GM12864 (cell line): ENCODE results near the gene UMAD1.

ENCODE experiments used
- DNase-seq: peaks from one replicate; pipeline ENCODE4 v3.0.0-alpha.2; 2011; ENCODE audit warnings: low read depth
- H3K4me3 ChIP-seq: 2 replicates; pipeline ENCODE4 v1.5.1; 2011; ENCODE audit warnings: mild to moderate bottlenecking, low read depth, low read length, control low read depth
- TF ChIP-seq, protein P1 (sequence below): IDR thresholded peaks from 2 replicates; pipeline ENCODE4 v1.5.1; 2011; ENCODE audit warnings: low read depth, mild to moderate bottlenecking, moderate library complexity, low read length, control low read depth, inconsistent platforms; ENCODE audit errors: missing control alignments

UMAD1 gene

DNA sequence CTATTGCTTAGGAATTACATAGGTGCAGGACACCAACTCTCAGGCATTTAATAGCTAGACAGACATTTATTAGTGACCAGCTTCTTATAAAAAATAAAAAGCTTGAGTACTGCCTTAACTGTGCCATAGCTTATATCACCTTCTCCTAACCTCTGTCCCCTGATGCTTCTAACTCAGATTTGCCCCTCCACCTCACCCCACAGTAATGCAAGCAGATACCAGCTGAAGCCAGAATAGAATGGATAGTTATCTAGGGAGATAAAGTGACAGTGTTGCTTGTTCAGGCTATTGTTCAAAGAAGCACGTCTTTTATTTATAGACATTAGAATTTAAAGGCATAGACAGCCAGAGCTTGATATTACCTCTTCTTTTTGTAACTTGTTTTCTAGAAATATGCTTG is 228.5 kb downstream of the UMAD1 start:
- no peak for DNase-seq
- TF ChIP-seq, protein P1, sequence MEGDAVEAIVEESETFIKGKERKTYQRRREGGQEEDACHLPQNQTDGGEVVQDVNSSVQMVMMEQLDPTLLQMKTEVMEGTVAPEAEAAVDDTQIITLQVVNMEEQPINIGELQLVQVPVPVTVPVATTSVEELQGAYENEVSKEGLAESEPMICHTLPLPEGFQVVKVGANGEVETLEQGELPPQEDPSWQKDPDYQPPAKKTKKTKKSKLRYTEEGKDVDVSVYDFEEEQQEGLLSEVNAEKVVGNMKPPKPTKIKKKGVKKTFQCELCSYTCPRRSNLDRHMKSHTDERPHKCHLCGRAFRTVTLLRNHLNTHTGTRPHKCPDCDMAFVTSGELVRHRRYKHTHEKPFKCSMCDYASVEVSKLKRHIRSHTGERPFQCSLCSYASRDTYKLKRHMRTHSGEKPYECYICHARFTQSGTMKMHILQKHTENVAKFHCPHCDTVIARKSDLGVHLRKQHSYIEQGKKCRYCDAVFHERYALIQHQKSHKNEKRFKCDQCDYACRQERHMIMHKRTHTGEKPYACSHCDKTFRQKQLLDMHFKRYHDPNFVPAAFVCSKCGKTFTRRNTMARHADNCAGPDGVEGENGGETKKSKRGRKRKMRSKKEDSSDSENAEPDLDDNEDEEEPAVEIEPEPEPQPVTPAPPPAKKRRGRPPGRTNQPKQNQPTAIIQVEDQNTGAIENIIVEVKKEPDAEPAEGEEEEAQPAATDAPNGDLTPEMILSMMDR: no peak
- no peak overlapping the region for H3K4me3 ChIP-seq

DNA sequence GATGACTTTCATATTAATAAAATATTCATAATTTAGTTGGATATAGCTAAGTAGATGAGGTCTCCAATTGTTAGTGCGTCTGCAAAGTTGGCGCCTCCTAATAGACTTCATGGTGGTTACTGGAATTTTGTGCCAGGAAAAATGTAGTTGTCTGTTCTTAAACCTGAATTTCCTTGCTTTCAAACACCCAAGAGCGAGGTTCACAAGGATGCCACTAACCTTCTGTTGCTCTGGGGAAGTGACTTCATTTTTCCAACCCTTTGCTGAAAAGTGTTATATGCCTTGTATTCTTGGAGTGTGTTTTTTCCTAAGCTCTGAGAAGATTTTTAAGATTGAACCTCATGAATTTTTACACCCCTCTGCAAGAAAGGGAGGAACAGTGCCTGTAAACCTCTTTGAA is 229.1 kb downstream of the UMAD1 start:
- no peak overlapping the region for H3K4me3 ChIP-seq
- no peak for DNase-seq
- TF ChIP-seq, protein P1: no peak

DNA sequence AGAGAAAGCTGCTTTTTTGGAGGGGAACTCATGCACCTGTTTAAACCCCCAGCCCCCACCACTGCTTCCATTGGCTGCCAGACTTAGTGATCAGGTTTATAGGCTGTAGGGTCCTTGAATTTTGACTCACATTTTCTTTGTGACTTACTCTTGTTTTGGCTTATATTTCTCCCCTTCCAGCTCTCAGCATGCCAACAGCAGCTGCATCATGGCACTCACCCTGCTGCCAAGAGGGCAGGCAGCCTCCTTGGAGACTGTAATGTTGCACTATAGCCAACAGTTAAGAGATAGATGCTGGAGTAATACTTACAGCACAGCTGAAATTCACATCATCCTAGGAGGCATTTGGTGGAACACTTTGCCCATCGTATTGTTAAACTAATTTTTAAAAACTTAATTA is 230.0 kb downstream of the UMAD1 start:
- TF ChIP-seq, protein P1: no peak
- DNase-seq: no peak

DNA sequence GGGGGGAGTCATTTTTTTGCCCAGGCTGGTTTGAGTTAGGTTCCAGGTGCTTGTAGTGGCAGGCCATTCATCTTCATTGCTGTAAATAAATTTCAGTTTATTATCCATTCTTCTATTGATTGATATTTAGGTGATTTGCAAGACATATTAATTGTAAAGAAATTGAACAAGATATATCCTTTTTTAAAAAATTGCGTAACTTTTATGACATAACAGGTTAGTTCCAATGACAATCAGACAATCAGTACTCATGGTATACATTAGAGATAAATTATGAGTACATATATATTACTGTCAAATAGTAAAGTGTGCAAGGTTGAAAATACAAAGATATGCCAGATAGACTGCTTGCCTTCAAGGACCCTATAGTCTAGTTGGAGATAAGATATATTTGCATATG is 235.9 kb downstream of the UMAD1 start:
- H3K4me3 ChIP-seq: no peak overlapping the region
- TF ChIP-seq, protein P1: no peak
- DNase-seq: no peak

More for the DNA sequence above, 230.0 kb downstream of the UMAD1 start:
- no peak overlapping the region for H3K4me3 ChIP-seq

DNA sequence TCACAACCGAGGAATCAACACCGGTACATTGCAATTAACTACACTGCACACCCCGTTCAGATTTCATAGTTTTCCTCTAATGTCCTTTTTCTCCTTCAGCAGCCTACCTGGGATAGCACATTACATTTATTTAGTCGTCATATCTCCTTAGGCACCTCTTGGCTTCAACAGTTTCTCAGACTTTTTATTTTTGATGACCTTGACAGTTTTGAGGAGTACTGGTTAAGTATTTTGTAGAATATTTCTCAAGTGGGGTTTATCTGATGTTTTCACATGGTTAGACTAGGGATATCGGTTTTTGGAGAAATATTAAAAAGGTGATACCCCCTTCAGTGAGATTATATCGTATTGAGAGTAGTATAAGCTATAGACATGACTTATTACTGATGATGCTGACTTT is 241.0 kb downstream of the UMAD1 start:
- H3K4me3 ChIP-seq: no peak overlapping the region
- TF ChIP-seq, protein P1: no peak
- DNase-seq: no peak

DNA sequence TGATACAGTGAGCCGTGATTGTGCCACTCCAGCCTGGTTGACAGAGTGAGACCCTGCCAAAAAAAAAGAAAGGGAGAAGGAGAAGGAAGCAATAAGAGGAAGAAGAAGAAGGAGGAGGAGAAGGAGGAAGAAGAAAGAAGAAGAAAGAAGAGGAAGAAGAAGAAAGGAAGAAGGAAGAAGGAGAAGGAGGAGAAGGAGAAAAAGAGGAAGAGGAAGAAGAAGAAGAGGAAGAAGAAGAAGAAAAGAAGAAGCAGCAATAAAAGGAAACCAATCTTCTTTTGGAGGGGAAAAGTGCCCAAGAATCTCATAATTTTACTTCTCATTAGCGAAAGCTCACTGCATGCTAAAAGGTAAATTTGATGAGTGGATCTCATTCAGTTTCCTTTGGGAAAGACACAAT is 242.3 kb downstream of the UMAD1 start:
- DNase-seq: no peak
- H3K4me3 ChIP-seq: no peak overlapping the region
- TF ChIP-seq, protein P1: no peak

DNA sequence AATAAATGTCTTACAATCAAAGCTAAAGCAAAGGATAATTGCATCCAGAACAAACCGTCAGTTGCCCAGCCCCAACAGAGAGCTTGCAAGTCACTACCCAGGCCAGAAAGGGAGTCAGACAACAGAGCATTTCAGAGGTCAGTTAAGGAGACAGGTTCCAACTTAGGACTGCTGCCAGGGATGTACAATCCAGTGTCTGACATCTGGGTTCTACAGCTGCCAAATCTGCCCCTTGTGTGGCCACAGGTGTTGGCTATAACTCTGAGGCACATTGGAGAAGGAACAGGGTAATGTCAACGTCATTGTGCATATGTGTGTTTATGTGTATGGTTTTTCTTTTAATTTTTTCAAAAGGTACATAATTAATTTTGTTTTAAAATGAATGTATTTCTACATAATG is 242.8 kb downstream of the UMAD1 start:
- TF ChIP-seq, protein P1: no peak
- H3K4me3 ChIP-seq: no peak overlapping the region
- no peak for DNase-seq
